Endothelial cell of hepatic sinusoid (primary cell): ENCODE data around the gene C9orf85.

Experiments used
- in situ Hi-C: cut with HindIII; loops from 2 replicates; pipeline ENCODE4 v1.10.0; 2017; ENCODE audit warnings: low sequenced_read_pairs

The C9orf85 gene

GRCh38 chr9:71911061-71911907 is at the start of gene C9orf85, which contains the start of gene ABHD17B:
Gene C9orf85 (plus strand): TSS chr9:71911639. CDS start chr9:71911735, 96 bp downstream.
Gene ABHD17B (minus strand): TSS chr9:71911193. CDS start chr9:71875080, 36,113 bp downstream.
- in situ Hi-C loops = no loop called here

- in situ Hi-C loops = no loop called here
Observed at GRCh38 chr9:71863631-71864030, 47.8 kb upstream of the C9orf85 start.

GRCh38 chr9:71875345-71875744 is 36.1 kb upstream of the C9orf85 start:
- in situ Hi-C loops = loop anchor here (25.0 kb wide), 1 partner anchor 112 kb away; no protein-coding TSS in a partner anchor

- in situ Hi-C loops = loop anchor here (25.0 kb wide), 1 partner anchor 111 kb away; no protein-coding TSS in a partner anchor
Observed at GRCh38 chr9:71876106-71876505, 35.3 kb upstream of the C9orf85 start.

- in situ Hi-C loops = loop anchor here (25.0 kb wide), 1 partner anchor 110 kb away; no protein-coding TSS in a partner anchor
Observed at GRCh38 chr9:71876829-71877228, 34.6 kb upstream of the C9orf85 start.

- in situ Hi-C loops = loop anchor here (25.0 kb wide), 1 partner anchor 109 kb away; no protein-coding TSS in a partner anchor
Observed at GRCh38 chr9:71878327-71879274, 32.8 kb upstream of the C9orf85 start.

- in situ Hi-C loops = loop anchor here (25.0 kb wide), 1 partner anchor 108 kb away; no protein-coding TSS in a partner anchor
Observed at GRCh38 chr9:71879644-71880174, 31.7 kb upstream of the C9orf85 start.

GRCh38 chr9:71884005-71884404 is 27.4 kb upstream of the C9orf85 start:
- in situ Hi-C loops = loop anchor here (25.0 kb wide), 1 partner anchor 103 kb away; no protein-coding TSS in a partner anchor

- in situ Hi-C loops = loop anchor here (25.0 kb wide), 1 partner anchor 102 kb away; no protein-coding TSS in a partner anchor
Observed at GRCh38 chr9:71885467-71885866, 26.0 kb upstream of the C9orf85 start.

GRCh38 chr9:71886015-71886414 is 25.4 kb upstream of the C9orf85 start:
- in situ Hi-C loops = loop anchor here (25.0 kb wide), 1 partner anchor 101 kb away; no protein-coding TSS in a partner anchor

- in situ Hi-C loops = loop anchor here (25.0 kb wide), 1 partner anchor 101 kb away; no protein-coding TSS in a partner anchor
Observed at GRCh38 chr9:71886541-71886940, 24.9 kb upstream of the C9orf85 start.

GRCh38 chr9:71887362-71887761 is 24.1 kb upstream of the C9orf85 start:
- in situ Hi-C loops = loop anchor here (25.0 kb wide), 1 partner anchor 100 kb away; no protein-coding TSS in a partner anchor

GRCh38 chr9:71890042-71890679 is 21.3 kb upstream of the C9orf85 start:
- in situ Hi-C loops = loop anchor here (25.0 kb wide), 1 partner anchor 97 kb away; no protein-coding TSS in a partner anchor

GRCh38 chr9:71891557-71892189 is 19.8 kb upstream of the C9orf85 start:
- in situ Hi-C loops = loop anchor here (25.0 kb wide), 1 partner anchor 96 kb away; no protein-coding TSS in a partner anchor

- in situ Hi-C loops = loop anchor here (25.0 kb wide), 1 partner anchor 92 kb away; no protein-coding TSS in a partner anchor
Observed at GRCh38 chr9:71895117-71895516, 16.3 kb upstream of the C9orf85 start.

GRCh38 chr9:71895955-71896354 is 15.5 kb upstream of the C9orf85 start:
- in situ Hi-C loops = loop anchor here (25.0 kb wide), 1 partner anchor 91 kb away; no protein-coding TSS in a partner anchor

GRCh38 chr9:71896761-71897160 is 14.7 kb upstream of the C9orf85 start:
- in situ Hi-C loops = loop anchor here (25.0 kb wide), 1 partner anchor 91 kb away; no protein-coding TSS in a partner anchor

GRCh38 chr9:71897577-71897976 is 13.9 kb upstream of the C9orf85 start:
- in situ Hi-C loops = loop anchor here (25.0 kb wide), 1 partner anchor 90 kb away; no protein-coding TSS in a partner anchor

- in situ Hi-C loops = loop anchor here (25.0 kb wide), 1 partner anchor 89 kb away; no protein-coding TSS in a partner anchor
Observed at GRCh38 chr9:71898756-71899155, 12.7 kb upstream of the C9orf85 start.
